Heart left ventricle (tissue), 16 donors: ENCODE results near the gene SERPINB2. TPM values are rescaled to one million over a fixed set of nuclear protein-coding genes. Genes with fewer than 3 reads are reported as not detected.
"Not testable (repeated sequence)": the region's sequence is repeated elsewhere in the genome, so short reads cannot be mapped to it uniquely, and the experiment has no call there.

ENCODE experiments used
- ATAC-seq, 4 donors: fragments of 200-7000 bp; cut with Tn5 transposase; one replicate each; pipeline ENCODE4 v1.9.1; 2020 to 2022; ENCODE audit warnings: moderate library complexity in 4 of 4, mild to moderate bottlenecking in 3 of 4, moderate number of reproducible peaks in 1 of 4
- DNase-seq, 5 donors: peaks; one replicate each; pipeline ENCODE4 v3.0.0-alpha.2; 2020
- H3K27ac ChIP-seq, 12 donors: fragments of 200-600 bp; sonication (generic) in 4 of 12; one replicate each; pipeline versions ENCODE4 v1.5.0 to v1.8.0; 2016 to 2022; ENCODE audit warnings: mild to moderate bottlenecking in 2 of 12
- H3K27me3 ChIP-seq, 9 donors: fragments of 200-600 bp; sonication (generic) in 2 of 9; one replicate each; pipeline versions ENCODE4 v1.5.1 to v1.8.0; 2016 to 2022; ENCODE audit warnings: mild to moderate bottlenecking in 3 of 9
- H3K36me3 ChIP-seq, 9 donors: fragments of 200-600 bp; sonication (generic) in 2 of 9; one replicate each; pipeline versions ENCODE4 v1.5.0 to v1.8.0; 2018 to 2022; ENCODE audit warnings: mild to moderate bottlenecking in 2 of 9
- H3K4me1 ChIP-seq, 12 donors: fragments of 200-600 bp; sonication (generic) in 4 of 12; one replicate each; pipeline versions ENCODE4 v1.5.0 to v1.8.0; 2016 to 2022; ENCODE audit warnings: mild to moderate bottlenecking in 3 of 12
- H3K4me3 ChIP-seq, 12 donors: fragments of 200-600 bp; sonication (generic) in 4 of 12; one replicate each; pipeline versions ENCODE4 v1.5.0 to v1.8.0; 2017 to 2022; ENCODE audit warnings: mild to moderate bottlenecking in 9 of 12, moderate library complexity in 4 of 12
- H3K9me3 ChIP-seq, 12 donors: fragments of 200-600 bp; sonication (generic) in 4 of 12; one replicate each; pipeline versions ENCODE4 v1.5.0 to v1.8.0; 2016 to 2022; ENCODE audit warnings: mild to moderate bottlenecking in 1 of 12
- CTCF ChIP-seq, 12 donors: fragments of 200-600 bp; sonication (generic) in 4 of 12; IDR thresholded peaks; one replicate each; pipeline versions ENCODE4 v1.5.0 to v1.8.0; 2018 to 2022; ENCODE audit warnings: antibody characterized with exemption in 12 of 12, mild to moderate bottlenecking in 5 of 12
- POLR2A ChIP-seq, 2 donors: fragments of 450-650 bp; IDR thresholded peaks; one replicate each; pipeline ENCODE4 v1.6.1; 2017; ENCODE audit warnings: antibody characterized with exemption in 2 of 2, mild to moderate bottlenecking in 2 of 2, moderate library complexity in 2 of 2
- WGBS, 4 donors: extraction: QIAGEN DNeasy Blood & Tissue Kit in 2 of 4; methylation state at CpG; one replicate each; pipeline versions ENCODE4 v1.1.5 to v1.1.7; 2013 to 2018; 5-methylcytosine and 5-hydroxymethylcytosine counted together
- intact Hi-C, 10 donors: fragments of 100-400 bp; cut with DNase I; formaldehyde crosslinking; loops; one replicate each; pipeline versions ENCODE4 v1.11.1 to v1.14.2; 2022
- polyA plus RNA-seq, 2 donors: library from polyadenylated mRNA; stranded (reverse); fragments of 200-250 nt; gene quantifications; one replicate each; pipeline ENCODE4 v1.2.3, GENCODE V29; 2013
- total RNA-seq, 9 donors: library from RNA; depleted of rRNA in 2 of 9; stranded (reverse); fragments of >200 nt in 2 of 9; fragmentation: NEBNext Ultra II Directional in 3 of 9; extraction: Animal tissue kit (Norgen Biotek cat#: 25700) in 3 of 9; gene quantifications; one replicate each; pipeline versions ENCODE4 v1.1.0 to v1.2.4, GENCODE V29; 2016 to 2023
- donor health status: ischemic (EF 13 %, LVEDD 7.1; RV severe dilation, severe dysfunction).
- donor health status: healthy with polysubstance abuse.
- donor health status: DM: no; HTN: yes; CAD: no.
- donor health status: DM: no; HTN: no; CAD: no.
- donor health status: ischemic (EF 25% LVEDD 6.9; RV normal size, moderate dysfunction).
- donor health status: ischemic (EF 25% LVEDD 5.7; RV mildly dilated, moderate dysfunction).
- donor health status: healthy.
- donor health status: DM: yes; HTN: yes; CAD: no.
- donor health status: ischemic (EF 35%, LVEDD 5.7; RV mildly dilated, moderate dysfunction).
- donor health status: nonischemic (EF 11% LVEDD 7.7; RV severe dilation, severe dysfunction).
- donor health status: DM: yes; HTN: yes; CAD: no.
- donor health status: PGD.
- donor health status: ischemic (EF 29% LVEDD 5.4; RV normal size, mild dysfunction).
- donor health status: nonischemic (EF 23%, LVEDD 6.1; RV moderate dilation, normal function).

Gene SERPINB2
- total and polyA plus RNA-seq, 11 donors, result 0.10 to 1.2 (median 0.28) TPM; not detected in 6

GRCh38 chr18:63917817-63918216, 30.3 kb downstream of the SERPINB2 start:
- intact Hi-C loops, result no loop called here
- no peak overlapping the region for H3K4me3 ChIP-seq
- H3K36me3 ChIP-seq, result no peaks in the 10 kb centered on the region
- DNase-seq (no peak), ATAC-seq (no peak)
- TF ChIP-seq POLR2A (IDR thresholded peaks at IDR 0.05) (no peak), CTCF (IDR thresholded peaks at IDR 0.05) (no peak)
- no peaks in the 10 kb centered on the region for H3K27me3 ChIP-seq
- H3K27ac ChIP-seq, result no peak overlapping the region
- H3K4me1 ChIP-seq, result peaks cover 0 to 7% (median 0%) of the 10 kb centered on the region in 12 donors
- 78 to 84% (median 79%) methylated on average over 5 of the region's 5 CpGs for WGBS, 4 donors
- no peaks in the 10 kb centered on the region for H3K9me3 ChIP-seq

GRCh38 chr18:63922049-63922448, 34.5 kb downstream of the SERPINB2 start:
- DNase-seq (no peak), ATAC-seq (no peak)
- intact Hi-C loops, result no loop called here
- H3K27me3 ChIP-seq, result peaks cover 0 to 7% (median 0%) of the 10 kb centered on the region in 9 donors
- no peaks in the 10 kb centered on the region for H3K9me3 ChIP-seq
- H3K27ac ChIP-seq, result no peak overlapping the region
- WGBS, 4 donors, result 68 to 79% (median 71%) methylated on average over 2 of the region's 2 CpGs
- no peak for TF ChIP-seq POLR2A (IDR thresholded peaks at IDR 0.05)
- TF ChIP-seq CTCF (IDR thresholded peaks at IDR 0.05), result no peak
- H3K36me3 ChIP-seq, result no peaks in the 10 kb centered on the region
- H3K4me1 ChIP-seq, result peaks cover 0 to 7% (median 0%) of the 10 kb centered on the region in 12 donors
- H3K4me3 ChIP-seq, result no peak overlapping the region

- no peaks in the 10 kb centered on the region for H3K36me3 ChIP-seq
- H3K4me1 ChIP-seq, result no peaks in the 10 kb centered on the region
- TF ChIP-seq POLR2A (IDR thresholded peaks at IDR 0.05) (no peak), CTCF (IDR thresholded peaks at IDR 0.05) (no peak)
- H3K27ac ChIP-seq, result no peak overlapping the region
- ATAC-seq (no peak), DNase-seq (no peak)
- intact Hi-C loops, result no loop called here
- 71 to 85% (median 76%) methylated on average over 1 of the region's 1 CpG for WGBS, 4 donors
- H3K9me3 ChIP-seq, result no peaks in the 10 kb centered on the region
- H3K4me3 ChIP-seq, result no peak overlapping the region
- peaks cover 0 to 7% (median 0%) of the 10 kb centered on the region in 9 donors for H3K27me3 ChIP-seq
Observed at GRCh38 chr18:63924551-63924950, 37.0 kb downstream of the SERPINB2 start.

GRCh38 chr18:63928331-63928730, 40.8 kb downstream of the SERPINB2 start:
- 68 to 81% (median 75%) methylated on average over 8 of the region's 8 CpGs for WGBS, 4 donors
- TF ChIP-seq CTCF (IDR thresholded peaks at IDR 0.05) (no peak), POLR2A (IDR thresholded peaks at IDR 0.05) (no peak)
- Histone ChIP-seq H3K27ac (no peak overlapping the region), H3K36me3 (no peaks in the 10 kb centered on the region), H3K27me3 (peaks cover 0 to 17% (median 0%) of the 10 kb centered on the region in 9 donors), H3K4me1 (no peaks in the 10 kb centered on the region), H3K4me3 (no peak overlapping the region), H3K9me3 (no peaks in the 10 kb centered on the region)
- intact Hi-C loops, result no loop called here
- DNase-seq (no peak), ATAC-seq (no peak)

GRCh38 chr18:63929369-63929768, 41.9 kb downstream of the SERPINB2 start:
- intact Hi-C loops, ATAC-seq, H3K9me3 ChIP-seq, H3K36me3 ChIP-seq, H3K27ac ChIP-seq, DNase-seq, H3K4me3 ChIP-seq, H3K4me1 ChIP-seq: not testable (repeated sequence)
- H3K27me3 ChIP-seq, result peaks cover 0 to 17% (median 0%) of the 10 kb centered on the region in 9 donors
